Measurements from ENCODE around the gene PHLPP1. TPM values are rescaled to one million over a fixed set of nuclear protein-coding genes. Genes with fewer than 3 reads are reported as not detected.
"Not testable (repeated sequence)": the region's sequence is repeated elsewhere in the genome, so short reads cannot be mapped to it uniquely, and the experiment has no call there.

The PHLPP1 gene
- total RNA-seq, 1 experiment from 2014 or later: 39.9 TPM

- no peak overlapping the region for H3K23ac ChIP-seq (ENCODE audit: insufficient read length, low read depth, low read length)
- H3K27me3 Mint-ChIP-seq (ENCODE audit: low read depth): peaks cover 4% of the 10 kb centered on the region; the same call in 1 of the 2 replicates
- H3T11ph ChIP-seq (ENCODE audit: low read length): no peak overlapping the region
- H3K27me3 ChIP-seq (ENCODE audit: insufficient read depth, low read length): no peaks in the 10 kb centered on the region
- H3K9me3 Mint-ChIP-seq: no peaks in the 10 kb centered on the region
- H3K9me3 ChIP-seq (ENCODE audit: control insufficient read depth, low read depth, low read length): no peaks in the 10 kb centered on the region
- H3K14ac ChIP-seq (ENCODE audit: insufficient read depth, low read length): no peak overlapping the region
- no peaks in the 10 kb centered on the region for H3K79me1 ChIP-seq (ENCODE audit: insufficient read depth, low read depth, low read length, poor library complexity, severe bottlenecking)
- H2BK20ac ChIP-seq (ENCODE audit: low read depth, low read length, poor library complexity, severe bottlenecking): no peak overlapping the region
- no peak overlapping the region for H3K56ac ChIP-seq (ENCODE audit: insufficient read length, low read depth, low read length)
- H3K4ac ChIP-seq (ENCODE audit: low read depth, low read length): no peak overlapping the region
- no peak overlapping the region for H2BK5ac ChIP-seq (ENCODE audit: insufficient read length, low read length)
- H2AFZ ChIP-seq (ENCODE audit: low read length): no peak overlapping the region
- TF ChIP-seq, protein P1, sequence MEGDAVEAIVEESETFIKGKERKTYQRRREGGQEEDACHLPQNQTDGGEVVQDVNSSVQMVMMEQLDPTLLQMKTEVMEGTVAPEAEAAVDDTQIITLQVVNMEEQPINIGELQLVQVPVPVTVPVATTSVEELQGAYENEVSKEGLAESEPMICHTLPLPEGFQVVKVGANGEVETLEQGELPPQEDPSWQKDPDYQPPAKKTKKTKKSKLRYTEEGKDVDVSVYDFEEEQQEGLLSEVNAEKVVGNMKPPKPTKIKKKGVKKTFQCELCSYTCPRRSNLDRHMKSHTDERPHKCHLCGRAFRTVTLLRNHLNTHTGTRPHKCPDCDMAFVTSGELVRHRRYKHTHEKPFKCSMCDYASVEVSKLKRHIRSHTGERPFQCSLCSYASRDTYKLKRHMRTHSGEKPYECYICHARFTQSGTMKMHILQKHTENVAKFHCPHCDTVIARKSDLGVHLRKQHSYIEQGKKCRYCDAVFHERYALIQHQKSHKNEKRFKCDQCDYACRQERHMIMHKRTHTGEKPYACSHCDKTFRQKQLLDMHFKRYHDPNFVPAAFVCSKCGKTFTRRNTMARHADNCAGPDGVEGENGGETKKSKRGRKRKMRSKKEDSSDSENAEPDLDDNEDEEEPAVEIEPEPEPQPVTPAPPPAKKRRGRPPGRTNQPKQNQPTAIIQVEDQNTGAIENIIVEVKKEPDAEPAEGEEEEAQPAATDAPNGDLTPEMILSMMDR (conservative IDR thresholded peaks at IDR 0.05): no peak
- no peaks in the 10 kb centered on the region for H4K20me1 ChIP-seq (ENCODE audit: control insufficient read depth, insufficient read depth, insufficient read length)
- peak overlapping the region in 1 of 3 experiments; percentile 72; a peak in 1 of 7 replicates for H3K27ac Mint-ChIP-seq
- H2AK5ac ChIP-seq (ENCODE audit: insufficient read length, low read length): no peak overlapping the region
- H4K91ac ChIP-seq (ENCODE audit: insufficient read length, low read depth, low read length): no peak overlapping the region
- H3K9ac ChIP-seq (ENCODE audit: extremely low read depth, insufficient read length, low read length): no peak overlapping the region
- H2BK120ac ChIP-seq (ENCODE audit: low read depth, low read length, poor library complexity, severe bottlenecking): no peak overlapping the region
- H3K4me2 ChIP-seq (ENCODE audit: insufficient read depth, insufficient read length, low read length): no peak overlapping the region
- no peak overlapping the region for H2BK15ac ChIP-seq (ENCODE audit: low read depth, low read length)
- H3K4me1 Mint-ChIP-seq: no peaks in the 10 kb centered on the region
- WGBS (ENCODE audit: extremely low coverage, insufficient read length, low lambda C conversion rate): no CpG with 5 or more reads among the region's 9 CpGs
- H3K79me2 ChIP-seq (ENCODE audit: insufficient read depth, low read length): no peaks in the 10 kb centered on the region
- no peak overlapping the region for H3K4me3 Mint-ChIP-seq
- no peak overlapping the region for H3K27ac ChIP-seq (ENCODE audit: insufficient read length, low read depth, low read length)
- H4K8ac ChIP-seq (replicated peaks; ENCODE audit: insufficient read length, low read depth, low read length): no peak overlapping the region
- no peak for DNase-seq
- no peaks in the 10 kb centered on the region for H3K36me3 Mint-ChIP-seq (ENCODE audit: insufficient read depth in 1 of 3, low read depth in 3 of 3)
- no peak overlapping the region for H3K18ac ChIP-seq (ENCODE audit: insufficient read length, low read depth, low read length)
- no peak overlapping the region for H2BK12ac ChIP-seq (ENCODE audit: insufficient read length, low read depth, low read length)
- no peaks in the 10 kb centered on the region for H3K4me1 ChIP-seq (ENCODE audit: insufficient read depth, low read length)
- H3K23me2 ChIP-seq (ENCODE audit: insufficient read length, low read depth, low read length, poor library complexity, severe bottlenecking): no peaks in the 10 kb centered on the region
- no peak overlapping the region for H4K5ac ChIP-seq (ENCODE audit: insufficient read length, low read depth, low read length)
Observed at GRCh38 chr18:62702259-62702658, 13.1 kb upstream of the PHLPP1 start.

DNA sequence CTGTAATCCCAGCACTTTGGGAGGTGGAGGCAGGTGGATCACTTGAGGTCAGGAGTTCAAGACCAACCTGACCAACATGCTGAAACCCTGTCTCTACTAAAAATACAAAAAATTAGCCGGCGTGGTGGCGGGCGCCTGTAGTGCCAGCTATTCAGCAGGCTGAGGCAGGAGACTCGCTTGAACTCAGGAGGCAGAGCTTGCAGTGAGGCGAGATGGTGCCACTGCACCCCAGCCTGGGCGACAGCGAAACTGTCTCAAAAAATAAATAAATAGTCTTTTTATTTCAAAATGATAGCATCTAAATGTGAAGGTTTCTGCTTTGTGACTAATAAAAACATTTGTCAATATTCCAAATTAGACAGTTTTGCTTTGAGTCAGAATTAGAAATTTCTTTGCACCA lies 8.5 kb upstream of the PHLPP1 start:
- H3K4me1 Mint-ChIP-seq: not testable (repeated sequence)
- no CpG with 5 or more reads among the region's 8 CpGs for WGBS (ENCODE audit: extremely low coverage, insufficient read length, low lambda C conversion rate)

More for the DNA sequence above, 8.5 kb upstream of the PHLPP1 start:
- H3K79me2 ChIP-seq (ENCODE audit: insufficient read depth, low read length); H3K18ac ChIP-seq (ENCODE audit: insufficient read length, low read depth, low read length); H3K9ac ChIP-seq (ENCODE audit: extremely low read depth, insufficient read length, low read length); H3K27ac ChIP-seq (ENCODE audit: insufficient read length, low read depth, low read length); H3T11ph ChIP-seq (ENCODE audit: low read length); H3K4ac ChIP-seq (ENCODE audit: low read depth, low read length); H3K9me3 ChIP-seq (ENCODE audit: control insufficient read depth, low read depth, low read length); H3K27me3 Mint-ChIP-seq (ENCODE audit: low read depth); H3K79me1 ChIP-seq (ENCODE audit: insufficient read depth, low read depth, low read length, poor library complexity, severe bottlenecking); H3K4me2 ChIP-seq (ENCODE audit: insufficient read depth, insufficient read length, low read length); H3K27me3 ChIP-seq (ENCODE audit: insufficient read depth, low read length); H2BK120ac ChIP-seq (ENCODE audit: low read depth, low read length, poor library complexity, severe bottlenecking); H2BK15ac ChIP-seq (ENCODE audit: low read depth, low read length); H4K8ac ChIP-seq (replicated peaks; ENCODE audit: insufficient read length, low read depth, low read length); H2BK5ac ChIP-seq (ENCODE audit: insufficient read length, low read length); H3K14ac ChIP-seq (ENCODE audit: insufficient read depth, low read length); H3K27ac Mint-ChIP-seq; H3K23me2 ChIP-seq (ENCODE audit: insufficient read length, low read depth, low read length, poor library complexity, severe bottlenecking); H2AFZ ChIP-seq (ENCODE audit: low read length); H3K36me3 Mint-ChIP-seq (ENCODE audit: insufficient read depth in 1 of 3, low read depth in 3 of 3); H2BK20ac ChIP-seq (ENCODE audit: low read depth, low read length, poor library complexity, severe bottlenecking); H2BK12ac ChIP-seq (ENCODE audit: insufficient read length, low read depth, low read length); H3K23ac ChIP-seq (ENCODE audit: insufficient read length, low read depth, low read length); H3K4me1 ChIP-seq (ENCODE audit: insufficient read depth, low read length); DNase-seq; H4K20me1 ChIP-seq (ENCODE audit: control insufficient read depth, insufficient read depth, insufficient read length); H4K5ac ChIP-seq (ENCODE audit: insufficient read length, low read depth, low read length); H3K9me3 Mint-ChIP-seq; H2AK5ac ChIP-seq (ENCODE audit: insufficient read length, low read length); H3K4me3 Mint-ChIP-seq; H3K56ac ChIP-seq (ENCODE audit: insufficient read length, low read depth, low read length); H4K91ac ChIP-seq (ENCODE audit: insufficient read length, low read depth, low read length): not testable (repeated sequence)

Measured in H9 (cell line).